ENCODE measurements around the gene STK24. TPM values are rescaled to one million over a fixed set of nuclear protein-coding genes. Genes with fewer than 3 reads are reported as not detected.

The STK24 gene
- polyA plus RNA-seq, 1 of the 3 experiments (the other 2 are of a cell fraction), result 30.5 TPM

DNA sequence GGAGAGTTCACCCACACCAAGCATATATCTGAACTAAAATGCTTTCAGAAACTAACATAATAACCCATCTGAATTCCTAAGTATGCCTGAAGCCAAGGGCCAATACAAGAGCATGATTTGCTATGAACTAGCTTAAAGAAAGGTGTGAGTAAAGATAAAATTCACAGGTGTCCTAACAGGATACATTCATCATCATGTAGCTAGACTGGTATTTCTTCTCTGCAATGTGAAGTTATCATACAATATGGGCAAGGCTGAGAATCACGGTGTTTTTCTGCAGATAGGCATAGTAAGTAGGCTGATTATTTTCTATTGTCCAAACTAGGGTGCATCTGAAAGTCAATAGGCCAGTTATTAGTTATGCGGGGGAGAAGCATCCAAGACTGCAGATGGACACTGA, 63.1 kb downstream of the STK24 start:
- Histone ChIP-seq H3K4me3 (ENCODE audit: low read depth in 2 of 2, low read length in 1 of 2) (no peak overlapping the region), H2AFZ (ENCODE audit: low read depth) (no peak overlapping the region), H3K27ac (ENCODE audit: low read depth in 2 of 2, low read length in 1 of 2) (no peak overlapping the region), H3K4me2 (no peak overlapping the region), H4K20me1 (ENCODE audit: insufficient read depth) (0 out of 2 replicates have a peak, but pooled peaks cover 6% of the 10 kb centered on the region), H3K9me3 (no peaks in the 10 kb centered on the region), H3K36me3 (replicated peaks in 1 of 2; ENCODE audit: control insufficient read depth in 1 of 2, insufficient read depth in 2 of 2, low read length in 1 of 2) (peaks cover 10 to 26% of the 10 kb centered on the region in 2 experiments), H3K79me2 (ENCODE audit: insufficient read depth) (peaks cover 52% of the 10 kb centered on the region), H3K9me2 (no peaks in the 10 kb centered on the region), H3F3A (replicated peaks; ENCODE audit: insufficient read depth) (peaks cover 5% of the 10 kb centered on the region), H3K4me1 (ENCODE audit: control insufficient read depth in 1 of 2, insufficient read depth in 2 of 2, low read depth in 1 of 2, low read length in 1 of 2) (peaks cover 0 to 5% of the 10 kb centered on the region in 2 experiments; a peak in 2 of 4 replicates), H3K9ac (no peak overlapping the region), H3K27me3 (ENCODE audit: insufficient read depth) (no peaks in the 10 kb centered on the region)
- TF ChIP-seq RXRA (IDR thresholded peaks at IDR 0.05; ENCODE audit: borderline replicate concordance, low read depth) (no peak), TCF12 (IDR thresholded peaks at IDR 0.05) (no peak), GABPA (IDR thresholded peaks at IDR 0.05; ENCODE audit: low read depth) (no peak), CTCF (IDR thresholded peaks at IDR 0.05) (no peak)
- ChIA-PET CTCF (no interaction called here), POLR2A (no interaction called here)
- 97% methylated on average over 2 of the region's 2 CpGs for WGBS (ENCODE audit: low lambda C conversion rate)
- DNase-seq, result no peak

DNA sequence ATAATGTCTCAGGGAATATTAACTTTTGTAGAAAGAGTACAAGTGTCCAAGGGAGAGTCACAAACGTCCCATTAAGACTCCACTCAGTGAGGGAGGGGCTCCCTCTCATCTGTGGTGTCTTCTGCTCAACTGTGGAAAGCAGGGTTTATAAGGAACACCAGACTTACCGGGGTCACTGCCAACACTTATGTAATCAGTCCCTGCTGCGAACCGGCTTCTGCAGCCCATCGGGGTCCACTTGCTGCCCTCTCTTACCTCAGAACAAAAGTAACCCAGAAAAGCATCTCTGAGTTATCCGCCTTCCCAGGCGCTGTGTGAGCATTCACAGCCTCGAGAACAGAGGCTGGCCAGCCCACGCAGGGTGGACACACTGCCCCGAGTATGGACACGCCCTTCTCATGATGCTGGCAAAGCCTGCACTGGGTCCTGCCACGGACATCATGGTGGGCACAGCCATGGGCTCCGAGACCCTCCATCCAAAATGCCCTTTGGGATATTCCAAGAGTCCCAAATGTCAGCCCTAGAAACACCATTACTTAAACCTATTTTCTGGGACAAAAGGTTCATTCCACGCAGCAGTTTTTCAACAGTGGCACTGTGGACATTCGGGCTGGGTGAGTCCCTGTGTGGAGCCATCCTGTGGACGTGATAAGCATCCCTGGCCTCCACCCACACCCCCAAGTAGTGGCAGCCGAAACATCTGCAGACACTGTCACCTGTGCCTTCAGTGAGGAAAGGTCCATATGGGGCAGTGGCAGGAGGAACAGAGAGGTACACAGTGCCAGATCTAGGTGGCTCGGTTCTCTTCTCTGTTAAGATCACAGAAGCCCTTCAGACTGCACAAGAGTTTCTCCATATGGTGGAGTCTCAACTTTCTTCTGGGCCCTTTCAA, 63.9 kb downstream of the STK24 start:
- Histone ChIP-seq H3K4me2 (no peak overlapping the region), H3K9me3 (no peaks in the 10 kb centered on the region), H3K9ac (no peak overlapping the region), H3K79me2 (ENCODE audit: insufficient read depth) (peaks cover 57% of the 10 kb centered on the region), H3K4me3 (ENCODE audit: low read depth in 2 of 2, low read length in 1 of 2) (no peak overlapping the region), H3K27ac (ENCODE audit: low read depth in 2 of 2, low read length in 1 of 2) (no peak overlapping the region), H3K27me3 (ENCODE audit: insufficient read depth) (no peaks in the 10 kb centered on the region), H3F3A (replicated peaks; ENCODE audit: insufficient read depth) (peaks cover 5% of the 10 kb centered on the region), H3K4me1 (ENCODE audit: control insufficient read depth in 1 of 2, insufficient read depth in 2 of 2, low read depth in 1 of 2, low read length in 1 of 2) (peaks cover 5 to 12% of the 10 kb centered on the region in 2 experiments; a peak in 3 of 4 replicates), H3K36me3 (replicated peaks in 1 of 2; ENCODE audit: control insufficient read depth in 1 of 2, insufficient read depth in 2 of 2, low read length in 1 of 2) (peaks cover 7 to 21% of the 10 kb centered on the region in 2 experiments), H3K9me2 (no peaks in the 10 kb centered on the region), H4K20me1 (ENCODE audit: insufficient read depth) (0 out of 2 replicates have a peak, but pooled peaks cover 1% of the 10 kb centered on the region), H2AFZ (ENCODE audit: low read depth) (no peak overlapping the region)
- no peak for DNase-seq
- 100% methylated on average over 2 of the region's 18 CpGs for WGBS (ENCODE audit: low lambda C conversion rate)
- CTCF ChIA-PET, result no interaction called here
- POLR2A ChIA-PET, result no interaction called here
- TF ChIP-seq USF2 (IDR thresholded peaks at IDR 0.05; ENCODE audit: borderline replicate concordance, low read depth, low read length), result no peak
- no peak for TF ChIP-seq ZBTB33 (IDR thresholded peaks at IDR 0.05; ENCODE audit: borderline replicate concordance, low read depth)
- TF ChIP-seq SMC3 (IDR thresholded peaks at IDR 0.05; ENCODE audit: low read depth, low read length), result no peak
- no peak for TF ChIP-seq FOXJ3 (CRISPR knock-in tag; IDR thresholded peaks at IDR 0.05)
- TF ChIP-seq MXI1 (IDR thresholded peaks at IDR 0.05; ENCODE audit: low read depth, low read length), result no peak
- no peak for TF ChIP-seq YY1 (IDR thresholded peaks at IDR 0.05; ENCODE audit: low read depth)
- TF ChIP-seq, protein P1, sequence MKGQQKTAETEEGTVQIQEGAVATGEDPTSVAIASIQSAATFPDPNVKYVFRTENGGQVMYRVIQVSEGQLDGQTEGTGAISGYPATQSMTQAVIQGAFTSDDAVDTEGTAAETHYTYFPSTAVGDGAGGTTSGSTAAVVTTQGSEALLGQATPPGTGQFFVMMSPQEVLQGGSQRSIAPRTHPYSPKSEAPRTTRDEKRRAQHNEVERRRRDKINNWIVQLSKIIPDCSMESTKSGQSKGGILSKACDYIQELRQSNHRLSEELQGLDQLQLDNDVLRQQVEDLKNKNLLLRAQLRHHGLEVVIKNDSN (IDR thresholded peaks at IDR 0.05; ENCODE audit: borderline replicate concordance, low read depth), result no peak
- no peak for TF ChIP-seq RCOR1 (IDR thresholded peaks at IDR 0.05; ENCODE audit: low read length)
- no peak for TF ChIP-seq FOSL2 (IDR thresholded peaks at IDR 0.05; ENCODE audit: borderline replicate concordance, low read depth)
- no peak for TF ChIP-seq CHD2 (IDR thresholded peaks at IDR 0.05; ENCODE audit: low read length, partially characterized antibody)
- no peak for TF ChIP-seq POLR2AphosphoS5 (IDR thresholded peaks at IDR 0.05; ENCODE audit: low read depth, low read length)
- TF ChIP-seq MEF2A (IDR thresholded peaks at IDR 0.05; ENCODE audit: borderline replicate concordance, low read depth), result no peak
- no peak for TF ChIP-seq NFIC (IDR thresholded peaks at IDR 0.05; ENCODE audit: borderline replicate concordance)
- TF ChIP-seq JUND (IDR thresholded peaks at IDR 0.05), result no peak
- TF ChIP-seq ELF1 (IDR thresholded peaks at IDR 0.05), result no peak
- no peak for TF ChIP-seq EP300 (IDR thresholded peaks at IDR 0.05; ENCODE audit: borderline replicate concordance in 1 of 2, low read depth in 1 of 2, low read length in 1 of 2)
- no peak for TF ChIP-seq IRF3 (IDR thresholded peaks at IDR 0.05; ENCODE audit: low read depth, low read length)
- TF ChIP-seq GABPA (IDR thresholded peaks at IDR 0.05; ENCODE audit: low read depth), result no peak
